HepG2 (cell line): ENCODE data around the gene NAT14. TPM values are rescaled to one million over a fixed set of nuclear protein-coding genes. Genes with fewer than 3 reads are reported as not detected.

Experiments used
- CENPX ChIP-seq: sonication (generic); formaldehyde crosslinking; IDR thresholded peaks from 2 replicates; pipeline ENCODE4 v1.9.0; 2021; ENCODE audit warnings: mild to moderate bottlenecking, missing genetic modification reagents, moderate library complexity
- FOXM1 ChIP-seq: sonication (generic); formaldehyde crosslinking; IDR thresholded peaks from 2 replicates; pipeline ENCODE4 v1.5.0; 2020; ENCODE audit warnings: missing genetic modification reagents
- GPN1 ChIP-seq: sonication (generic); formaldehyde crosslinking; IDR thresholded peaks from 2 replicates; pipeline ENCODE4 v1.5.1; 2020; ENCODE audit warnings: missing genetic modification reagents, borderline replicate concordance
- HNRNPH1 ChIP-seq: fragments of 200-400 bp; formaldehyde crosslinking; optimal IDR thresholded peaks from 2 replicates; pipeline ENCODE3; 2017; ENCODE audit warnings: mild to moderate bottlenecking, low read depth, low read length
- KAT8 ChIP-seq: IDR thresholded peaks from 2 replicates; pipeline ENCODE4 v1.6.1; 2016; ENCODE audit warnings: missing genetic modification reagents, missing compliant biosample characterization
- KLF11 ChIP-seq: IDR thresholded peaks from 2 replicates; pipeline ENCODE4 v1.6.1; 2016; ENCODE audit warnings: missing compliant biosample characterization
- POLR2AphosphoS5 ChIP-seq: IDR thresholded peaks from 2 replicates; pipeline ENCODE4 v1.6.1; 2012; ENCODE audit warnings: low read depth, low read length
- RFX5 ChIP-seq: IDR thresholded peaks from 2 replicates; pipeline ENCODE4 v1.6.1; 2011; ENCODE audit warnings: low read depth, low read length, improper control_type of control experiment
- SOX13 ChIP-seq, 3 experiments: fragments of 450-650 bp in 1 of 3; sonication (generic) in 1 of 3; formaldehyde crosslinking in 1 of 3; IDR thresholded peaks in 2 of 3; conservative IDR thresholded peaks in 1 of 3; 2 replicates each; pipeline versions ENCODE4 v1.5.0 to v1.6.1; 2016 to 2020; ENCODE audit warnings: antibody characterized with exemption in 1 of 3, mild to moderate bottlenecking in 1 of 3, missing compliant biosample characterization in 1 of 3, missing genetic modification reagents in 1 of 3, moderate library complexity in 1 of 3
- STAG1 ChIP-seq: sonication (generic); formaldehyde crosslinking; IDR thresholded peaks from 2 replicates; pipeline ENCODE4 v1.4.0; 2020; ENCODE audit warnings: missing genetic modification reagents
- ZBTB8A ChIP-seq: sonication (generic); formaldehyde crosslinking; IDR thresholded peaks from 2 replicates; pipeline ENCODE4 v1.4.0; 2020; ENCODE audit warnings: mild to moderate bottlenecking, low read depth, missing genetic modification reagents, borderline replicate concordance
- ZNF143 ChIP-seq: sonication (generic); formaldehyde crosslinking; IDR thresholded peaks from 2 replicates; pipeline ENCODE4 v1.4.0; 2020; ENCODE audit warnings: missing genetic modification reagents
- ZNF33A ChIP-seq: sonication (generic); formaldehyde crosslinking; IDR thresholded peaks from 2 replicates; pipeline ENCODE4 v1.5.1; 2020; ENCODE audit warnings: missing genetic modification reagents, mild to moderate bottlenecking, moderate library complexity, borderline replicate concordance
- ZNF777 ChIP-seq: sonication (generic); formaldehyde crosslinking; IDR thresholded peaks from 2 replicates; pipeline ENCODE4 v1.4.0; 2020; ENCODE audit warnings: missing genetic modification reagents
- polyA plus RNA-seq, 8 experiments: library from polyadenylated mRNA; depleted of rRNA in 3 of 8; stranded (reverse) in 7 of 8; unstranded in 1 of 8; fragments of >200 nt; fragmentation: Illumina TruSeq in 4 of 8; extraction: Trizol in 4 of 8; gene quantifications; 2 replicates each; pipeline versions ENCODE4 v1.2.1 to v1.2.3, GENCODE V29; 2011 to 2016; ENCODE audit warnings: low read depth in 4 of 8, missing spikeins in 1 of 8, mixed read lengths in 1 of 8; ENCODE audit not compliant: insufficient read depth in 1 of 8
- total RNA-seq, 5 experiments: library from RNA; depleted of rRNA; stranded (reverse); fragments of >200 nt; fragmentation: Illumina TruSeq; extraction: Trizol; gene quantifications; 2 replicates each; pipeline ENCODE4 v1.2.3, GENCODE V29; 2016; ENCODE audit warnings: low read depth in 1 of 5
- TF ChIP-seq, protein P1 (sequence below): sonication (generic); formaldehyde crosslinking; IDR thresholded peaks from 2 replicates; pipeline ENCODE4 v1.4.0; 2020; ENCODE audit warnings: missing genetic modification reagents
- TF ChIP-seq, protein P2 (sequence below): sonication (generic); formaldehyde crosslinking; conservative IDR thresholded peaks from 2 replicates; pipeline ENCODE4 v1.4.0; 2020; ENCODE audit warnings: missing genetic modification reagents
- TF ChIP-seq, protein P3 (sequence below): sonication (generic); formaldehyde crosslinking; IDR thresholded peaks from 2 replicates; pipeline ENCODE4 v1.4.0; 2020; ENCODE audit warnings: mild to moderate bottlenecking, missing genetic modification reagents
- TF ChIP-seq, protein P4 (sequence below): sonication (generic); formaldehyde crosslinking; IDR thresholded peaks from 2 replicates; pipeline ENCODE4 v1.4.0; 2020; ENCODE audit warnings: mild to moderate bottlenecking, missing genetic modification reagents

NAT14 gene
- total and polyA plus RNA-seq, 2 of the 13 experiments (the other 11 are each of a cell fraction or from before 2014, with no cell fraction given), result 20.7 to 22.3 TPM

DNA sequence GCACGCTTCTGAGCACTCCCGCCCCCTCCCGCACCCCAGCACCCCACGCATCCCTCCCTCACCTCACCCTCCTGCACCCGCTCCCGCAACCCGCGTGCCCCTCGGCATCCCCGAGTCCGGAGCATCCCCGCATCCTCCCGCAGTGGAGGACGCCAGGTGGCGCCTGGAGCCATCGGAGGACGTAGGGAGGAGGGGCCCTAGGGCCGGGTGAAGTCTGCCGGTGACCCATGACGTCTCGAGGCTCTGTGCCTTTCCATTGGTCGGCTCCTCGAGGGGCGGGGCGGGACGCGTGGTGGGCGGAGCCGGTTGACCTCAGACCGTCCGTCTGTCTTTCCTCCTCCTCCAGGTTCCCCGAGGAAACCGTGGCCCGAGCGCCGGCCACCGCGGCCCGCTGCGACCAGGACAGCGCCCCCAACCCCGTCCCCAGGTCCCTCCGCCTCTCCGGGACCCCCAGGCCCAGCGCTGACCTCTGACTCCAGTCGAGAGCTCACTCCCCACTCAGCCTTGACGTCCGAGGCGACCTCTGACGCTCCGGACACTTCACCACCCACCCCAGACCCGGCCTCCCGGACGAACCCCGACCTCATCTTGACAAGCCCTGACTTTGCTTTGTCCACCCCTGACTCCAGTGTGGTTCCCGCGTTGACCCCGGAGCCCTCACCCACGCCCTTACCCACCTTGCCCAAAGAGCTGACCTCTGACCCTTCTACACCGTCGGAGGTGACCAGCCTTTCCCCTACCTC lies 32.1 kb downstream of the NAT14 start (continued):
- TF ChIP-seq, protein P1, sequence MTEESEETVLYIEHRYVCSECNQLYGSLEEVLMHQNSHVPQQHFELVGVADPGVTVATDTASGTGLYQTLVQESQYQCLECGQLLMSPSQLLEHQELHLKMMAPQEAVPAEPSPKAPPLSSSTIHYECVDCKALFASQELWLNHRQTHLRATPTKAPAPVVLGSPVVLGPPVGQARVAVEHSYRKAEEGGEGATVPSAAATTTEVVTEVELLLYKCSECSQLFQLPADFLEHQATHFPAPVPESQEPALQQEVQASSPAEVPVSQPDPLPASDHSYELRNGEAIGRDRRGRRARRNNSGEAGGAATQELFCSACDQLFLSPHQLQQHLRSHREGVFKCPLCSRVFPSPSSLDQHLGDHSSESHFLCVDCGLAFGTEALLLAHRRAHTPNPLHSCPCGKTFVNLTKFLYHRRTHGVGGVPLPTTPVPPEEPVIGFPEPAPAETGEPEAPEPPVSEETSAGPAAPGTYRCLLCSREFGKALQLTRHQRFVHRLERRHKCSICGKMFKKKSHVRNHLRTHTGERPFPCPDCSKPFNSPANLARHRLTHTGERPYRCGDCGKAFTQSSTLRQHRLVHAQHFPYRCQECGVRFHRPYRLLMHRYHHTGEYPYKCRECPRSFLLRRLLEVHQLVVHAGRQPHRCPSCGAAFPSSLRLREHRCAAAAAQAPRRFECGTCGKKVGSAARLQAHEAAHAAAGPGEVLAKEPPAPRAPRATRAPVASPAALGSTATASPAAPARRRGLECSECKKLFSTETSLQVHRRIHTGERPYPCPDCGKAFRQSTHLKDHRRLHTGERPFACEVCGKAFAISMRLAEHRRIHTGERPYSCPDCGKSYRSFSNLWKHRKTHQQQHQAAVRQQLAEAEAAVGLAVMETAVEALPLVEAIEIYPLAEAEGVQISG (CRISPR knock-in tag), result peak; percentile 13; the same call in 1 of the 2 replicates
- TF ChIP-seq ZNF143 (CRISPR knock-in tag), result peak; percentile 9; the same call in 1 of the 2 replicates
- peak; percentile 31; the same call in 1 of the 2 replicates for TF ChIP-seq KAT8 (CRISPR knock-in tag)
- peak; percentile 96 for TF ChIP-seq STAG1 (CRISPR knock-in tag)
- TF ChIP-seq, protein P2, sequence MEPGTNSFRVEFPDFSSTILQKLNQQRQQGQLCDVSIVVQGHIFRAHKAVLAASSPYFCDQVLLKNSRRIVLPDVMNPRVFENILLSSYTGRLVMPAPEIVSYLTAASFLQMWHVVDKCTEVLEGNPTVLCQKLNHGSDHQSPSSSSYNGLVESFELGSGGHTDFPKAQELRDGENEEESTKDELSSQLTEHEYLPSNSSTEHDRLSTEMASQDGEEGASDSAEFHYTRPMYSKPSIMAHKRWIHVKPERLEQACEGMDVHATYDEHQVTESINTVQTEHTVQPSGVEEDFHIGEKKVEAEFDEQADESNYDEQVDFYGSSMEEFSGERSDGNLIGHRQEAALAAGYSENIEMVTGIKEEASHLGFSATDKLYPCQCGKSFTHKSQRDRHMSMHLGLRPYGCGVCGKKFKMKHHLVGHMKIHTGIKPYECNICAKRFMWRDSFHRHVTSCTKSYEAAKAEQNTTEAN (CRISPR knock-in tag), result no peak
- TF ChIP-seq POLR2AphosphoS5, result 0 out of 2 replicates have a peak, but pooled peaks have one; percentile 35
- no peak for TF ChIP-seq ZNF33A
- TF ChIP-seq GPN1 (CRISPR knock-in tag), result no peak
- peak; percentile 100 for TF ChIP-seq RFX5
- peak; percentile 85 for TF ChIP-seq ZNF777 (CRISPR knock-in tag)
- TF ChIP-seq KLF11, result 0 out of 2 replicates have a peak, but pooled peaks have one; percentile 38
- no peak for TF ChIP-seq SOX13 (IDR thresholded peaks at IDR 0.05)
- no peak; a peak in 1 of 4 replicates for TF ChIP-seq SOX13 (CRISPR knock-in tag; conservative IDR thresholded peaks at IDR 0.05 in 1 of 2, IDR thresholded peaks at IDR 0.05 in 1 of 2)
- TF ChIP-seq HNRNPH1, result no peak
- no peak for TF ChIP-seq CENPX (CRISPR knock-in tag)
- TF ChIP-seq, protein P3, sequence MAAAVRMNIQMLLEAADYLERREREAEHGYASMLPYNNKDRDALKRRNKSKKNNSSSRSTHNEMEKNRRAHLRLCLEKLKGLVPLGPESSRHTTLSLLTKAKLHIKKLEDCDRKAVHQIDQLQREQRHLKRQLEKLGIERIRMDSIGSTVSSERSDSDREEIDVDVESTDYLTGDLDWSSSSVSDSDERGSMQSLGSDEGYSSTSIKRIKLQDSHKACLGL (CRISPR knock-in tag), result 0 out of 2 replicates have a peak, but pooled peaks have one; percentile 7
- TF ChIP-seq FOXM1, result no peak
- TF ChIP-seq, protein P4, sequence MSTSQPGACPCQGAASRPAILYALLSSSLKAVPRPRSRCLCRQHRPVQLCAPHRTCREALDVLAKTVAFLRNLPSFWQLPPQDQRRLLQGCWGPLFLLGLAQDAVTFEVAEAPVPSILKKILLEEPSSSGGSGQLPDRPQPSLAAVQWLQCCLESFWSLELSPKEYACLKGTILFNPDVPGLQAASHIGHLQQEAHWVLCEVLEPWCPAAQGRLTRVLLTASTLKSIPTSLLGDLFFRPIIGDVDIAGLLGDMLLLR (CRISPR knock-in tag), result no peak
- no peak for TF ChIP-seq ZBTB8A (CRISPR knock-in tag)
